ENCODE data around the gene GPR22. TPM values are rescaled to one million over a fixed set of nuclear protein-coding genes. Genes with fewer than 3 reads are reported as not detected.

GPR22 gene
- total RNA-seq, 1 donor from 2014 or later: not detected

GRCh38 chr7:107474104-107474521 lies 4.3 kb downstream of the GPR22 start:
- H3K9me3 ChIP-seq: no peaks in the 10 kb centered on the region
- ATAC-seq: no peak
- no peak for DNase-seq
- peaks cover 6% of the 10 kb centered on the region for H3K4me1 ChIP-seq
- H3K4me3 ChIP-seq: no peak overlapping the region
- no peaks in the 10 kb centered on the region for H3K36me3 ChIP-seq
- H3K27ac ChIP-seq: no peak overlapping the region
- no peak for TF ChIP-seq CTCF (IDR thresholded peaks at IDR 0.05)
- H3K27me3 ChIP-seq: no peaks in the 10 kb centered on the region
- intact Hi-C loops (cut with DNase I): no loop called here

DNA sequence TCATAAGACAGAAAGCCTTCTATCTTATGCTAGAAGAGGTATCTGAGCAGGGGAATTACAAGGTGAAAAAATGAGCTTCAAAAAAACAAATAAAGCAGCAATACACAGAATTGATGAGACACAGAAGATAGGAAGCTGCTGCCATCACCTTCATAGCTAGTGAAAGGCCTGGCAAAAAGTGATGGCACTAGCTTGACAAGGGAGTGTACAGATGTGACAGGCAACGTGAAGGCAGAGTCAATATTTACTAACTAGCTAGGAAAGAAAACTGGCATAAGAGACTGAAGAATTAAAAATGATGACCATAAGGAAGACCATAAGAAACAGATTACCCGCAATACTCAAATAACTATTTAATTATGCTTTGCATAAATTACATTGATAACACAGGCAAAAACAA lies 9.4 kb downstream of the GPR22 start:
- no peak overlapping the region for H3K27ac ChIP-seq
- TF ChIP-seq CTCF (IDR thresholded peaks at IDR 0.05): no peak
- H3K36me3 ChIP-seq: no peaks in the 10 kb centered on the region
- H3K4me3 ChIP-seq: no peak overlapping the region
- H3K9me3 ChIP-seq: no peaks in the 10 kb centered on the region
- no peaks in the 10 kb centered on the region for H3K4me1 ChIP-seq
- DNase-seq (no peak), ATAC-seq (no peak)
- no peaks in the 10 kb centered on the region for H3K27me3 ChIP-seq
- intact Hi-C loops (cut with DNase I): no loop called here

GRCh38 chr7:107480932-107481331 lies 11.1 kb downstream of the GPR22 start:
- no peak for TF ChIP-seq CTCF (IDR thresholded peaks at IDR 0.05)

DNA sequence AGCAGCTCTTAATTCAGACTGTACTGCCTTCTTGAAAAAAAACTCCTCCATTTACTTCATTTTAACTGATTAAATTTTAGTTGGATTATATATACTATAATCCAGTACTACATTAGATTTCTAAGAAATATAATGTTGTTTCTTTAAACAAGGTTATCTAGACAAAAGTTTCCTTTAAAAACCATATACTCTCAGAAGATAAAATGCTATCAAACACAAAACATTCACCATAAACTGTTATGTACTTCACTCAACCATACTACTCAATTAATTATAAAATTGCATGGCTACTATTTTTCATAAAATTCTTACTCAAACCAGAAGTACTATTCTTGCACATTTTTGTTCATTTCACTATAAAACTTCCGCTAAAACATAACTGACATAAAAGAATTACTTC lies 12.7 kb downstream of the GPR22 start:
- no peak overlapping the region for H3K4me3 ChIP-seq
- no peak for ATAC-seq
- H3K27ac ChIP-seq: no peak overlapping the region
- no peaks in the 10 kb centered on the region for H3K4me1 ChIP-seq
- intact Hi-C loops (cut with DNase I): no loop called here
- DNase-seq: no peak
- no peaks in the 10 kb centered on the region for H3K27me3 ChIP-seq
- no peak for TF ChIP-seq CTCF (IDR thresholded peaks at IDR 0.05)
- H3K36me3 ChIP-seq: no peaks in the 10 kb centered on the region
- H3K9me3 ChIP-seq: no peaks in the 10 kb centered on the region

More at GRCh38 chr7:107480932-107481331, 11.1 kb downstream of the GPR22 start:
- no peaks in the 10 kb centered on the region for H3K9me3 ChIP-seq
- no peak for ATAC-seq
- no peak for DNase-seq
- H3K36me3 ChIP-seq: no peaks in the 10 kb centered on the region
- H3K27ac ChIP-seq: no peak overlapping the region
- no peaks in the 10 kb centered on the region for H3K4me1 ChIP-seq
- H3K27me3 ChIP-seq: no peaks in the 10 kb centered on the region
- intact Hi-C loops (cut with DNase I): no loop called here
- no peak overlapping the region for H3K4me3 ChIP-seq

GRCh38 chr7:107486041-107486440 lies 16.2 kb downstream of the GPR22 start:
- Histone ChIP-seq H3K9me3 (no peaks in the 10 kb centered on the region), H3K36me3 (no peaks in the 10 kb centered on the region), H3K4me1 (no peaks in the 10 kb centered on the region), H3K27ac (no peak overlapping the region), H3K4me3 (no peak overlapping the region), H3K27me3 (no peaks in the 10 kb centered on the region)
- peak; percentile 25 for ATAC-seq
- TF ChIP-seq CTCF (IDR thresholded peaks at IDR 0.05): no peak
- DNase-seq: no peak
- intact Hi-C loops (cut with DNase I): no loop called here

DNA sequence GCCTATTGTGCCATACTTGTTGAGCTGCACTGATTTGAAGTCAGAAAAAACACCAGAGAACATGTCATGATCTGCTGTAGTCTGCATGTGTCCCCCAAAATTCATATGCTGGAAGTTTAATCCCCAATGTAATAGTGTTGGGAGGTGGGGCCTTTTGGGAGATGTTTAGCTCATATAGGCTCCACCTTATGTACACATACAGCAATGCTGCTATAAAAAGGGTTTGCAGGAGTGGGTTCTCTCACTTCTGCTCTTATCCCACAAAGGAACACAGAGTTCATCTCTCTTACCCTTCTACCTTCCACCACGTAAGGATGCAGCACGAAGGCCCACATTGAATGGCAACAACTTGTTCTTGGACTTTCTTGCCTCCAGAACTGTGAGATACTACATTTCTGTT lies 23.0 kb downstream of the GPR22 start:
- no peaks in the 10 kb centered on the region for H3K27me3 ChIP-seq
- H3K36me3 ChIP-seq: no peaks in the 10 kb centered on the region
- ATAC-seq: no peak
- H3K9me3 ChIP-seq: no peaks in the 10 kb centered on the region
- no peaks in the 10 kb centered on the region for H3K4me1 ChIP-seq
- H3K4me3 ChIP-seq: no peak overlapping the region
- intact Hi-C loops (cut with DNase I): no loop called here
- H3K27ac ChIP-seq: no peak overlapping the region
- no peak for TF ChIP-seq CTCF (IDR thresholded peaks at IDR 0.05)
- DNase-seq: no peak
